K562 (cell line): Measurements from ENCODE around the gene CABLES1. TPM values are rescaled to one million over a fixed set of nuclear protein-coding genes. Genes with fewer than 3 reads are reported as not detected.

Source experiments
- ATAC-seq: fragments of 200-7000 bp; cut with Tn5 transposase; 3 replicates; pipeline ENCODE4 v1.9.1; 2020; ENCODE audit warnings: moderate library complexity
- BruUV-seq: library from RNA; stranded (reverse); fragments of 400-500 nt; replicated peaks from 2 replicates; lab custom pipeline; 2021; lab: Mats Ljungman, UMichigan
- CTCF ChIA-PET: fragments of 300-600 bp; formaldehyde crosslinking; extraction: SDS; loops from one replicate; lab custom pipeline; 2021; ENCODE audit warnings: low intra/inter-chr PET ratio; lab: Yijun Ruan, JAX
- POLR2A ChIA-PET: fragments of 300-600, 350-650 bp; sonication (Branson Sonifier 250); formaldehyde crosslinking; extraction: SDS; loops from one replicate; lab custom pipeline; 2021; ENCODE audit warnings: antibody characterized with exemption, inconsistent platforms; lab: Yijun Ruan, JAX
- DNase-seq, 4 experiments: peaks; one replicate each; pipeline versions ENCODE4 v3.0.0 to v3.0.0-alpha.2; 2011 to 2018; ENCODE audit warnings: low spot score in 3 of 4, mixed read lengths in 3 of 4; ENCODE audit errors: extremely low read depth in 1 of 4
- FAIRE-seq: peaks from 2 replicates; lab custom pipeline; 2011; peaks lifted over from hg19 to GRCh38; lab: Jason Lieb, UNC
- H2AFZ ChIP-seq: 2 replicates; pipeline ENCODE4 v1.6.0; 2011; ENCODE audit warnings: low read depth, low read length, control low read depth, inconsistent platforms
- H3K27ac ChIP-seq: fragments of 200-600 bp; 3 replicates; pipeline ENCODE4 v1.8.0; 2011; ENCODE audit warnings: low read depth, mild to moderate bottlenecking, control low read depth, inconsistent platforms, low read length, moderate library complexity, mixed read lengths; ENCODE audit errors: extremely low read depth
- H3K27me3 ChIP-seq, 2 experiments: fragments of 300-600 bp in 1 of 2; 2 replicates in 1 of 2; 3 replicates in 1 of 2; pipeline versions ENCODE4 v1.6.0 to v1.8.0; 2011; ENCODE audit warnings: inconsistent platforms in 2 of 2, low read length in 2 of 2, mild to moderate bottlenecking in 1 of 2, mixed read lengths in 1 of 2, moderate library complexity in 1 of 2; ENCODE audit not compliant: control insufficient read depth in 2 of 2, insufficient read depth in 2 of 2
- H3K36me3 ChIP-seq: fragments of 300-600 bp; 3 replicates; pipeline ENCODE4 v1.8.0; 2011; ENCODE audit warnings: mild to moderate bottlenecking, low read length, inconsistent platforms; ENCODE audit not compliant: control insufficient read depth, insufficient read depth
- H3K4me1 ChIP-seq, 2 experiments: fragments of 200-600 bp in 1 of 2; replicated peaks in 1 of 2; 2 replicates in 1 of 2; 3 replicates in 1 of 2; pipeline versions ENCODE4 v1.5.1 to v1.8.0; 2011; ENCODE audit warnings: inconsistent platforms in 2 of 2, low read length in 2 of 2, mild to moderate bottlenecking in 1 of 2, mixed read lengths in 1 of 2, moderate library complexity in 1 of 2; ENCODE audit not compliant: control insufficient read depth in 2 of 2, insufficient read depth in 2 of 2
- H3K4me2 ChIP-seq: 2 replicates; pipeline ENCODE4 v1.6.1; 2011; ENCODE audit warnings: low read length, control low read depth, inconsistent platforms, mixed read lengths; ENCODE audit not compliant: insufficient read depth
- H3K4me3 ChIP-seq: fragments of 200-600 bp; sonication (generic), shearing (Covaris generic); 2 replicates; pipeline ENCODE4 v1.5.1; 2016; ENCODE audit warnings: control low read depth, inconsistent platforms
- H3K79me2 ChIP-seq: fragments of 200-600 bp; 3 replicates; pipeline ENCODE4 v1.8.0; 2011; ENCODE audit warnings: low read length, inconsistent platforms; ENCODE audit not compliant: control insufficient read depth, insufficient read depth
- H3K9ac ChIP-seq, 2 experiments: 2 replicates each; pipeline versions ENCODE4 v1.6.0 to v1.6.1; 2011; ENCODE audit warnings: low read depth in 2 of 2, low read length in 2 of 2, control low read depth in 1 of 2, inconsistent platforms in 1 of 2, mild to moderate bottlenecking in 1 of 2, mixed read lengths in 1 of 2; ENCODE audit not compliant: insufficient read depth in 1 of 2
- H3K9me1 ChIP-seq: one replicate; pipeline ENCODE4 v1.6.0; 2011; ENCODE audit warnings: inconsistent platforms, mild to moderate bottlenecking, low read length, moderate library complexity; ENCODE audit not compliant: control insufficient read depth, insufficient read depth
- H3K9me3 ChIP-seq: replicated peaks from 2 replicates; pipeline ENCODE4 v1.5.1; 2011; ENCODE audit warnings: low read depth, low read length, inconsistent platforms; ENCODE audit not compliant: control insufficient read depth, insufficient read depth
- H4K20me1 ChIP-seq: replicated peaks from 2 replicates; pipeline ENCODE4 v1.6.1; 2011; ENCODE audit warnings: low read length, inconsistent platforms, mixed read lengths; ENCODE audit not compliant: control insufficient read depth, insufficient read depth
- ARHGAP35 ChIP-seq: fragments of 450-650 bp; IDR thresholded peaks from 2 replicates; pipeline ENCODE4 v1.6.1; 2018; ENCODE audit not compliant: partially characterized antibody
- BRD4 ChIP-seq: fragments of 200-600 bp; sonication (generic); IDR thresholded peaks from 2 replicates; pipeline ENCODE4 v1.6.1; 2017; ENCODE audit warnings: inconsistent platforms
- EP400 ChIP-seq: fragments of 450-650 bp; IDR thresholded peaks from 2 replicates; pipeline ENCODE4 v1.6.1; 2017; ENCODE audit warnings: antibody characterized with exemption, mild to moderate bottlenecking, moderate library complexity
- ILK ChIP-seq: fragments of 450-650 bp; IDR thresholded peaks from 2 replicates; pipeline ENCODE4 v1.6.1; 2016; ENCODE audit warnings: missing genetic modification characterization, low read depth, mild to moderate bottlenecking, missing compliant biosample characterization, moderate library complexity, borderline replicate concordance
- KDM5B ChIP-seq: fragments of 200-600 bp; sonication (generic); IDR thresholded peaks from 2 replicates; pipeline ENCODE4 v1.6.1; 2012; ENCODE audit warnings: low read depth, mild to moderate bottlenecking, moderate library complexity, low read length, control low read depth, inconsistent platforms; ENCODE audit not compliant: insufficient replicate concordance
- MED1 ChIP-seq: sonication (generic); formaldehyde crosslinking; IDR thresholded peaks from 2 replicates; pipeline ENCODE4 v1.8.1; 2023; ENCODE audit warnings: missing genetic modification reagents, borderline replicate concordance
- MTF1 ChIP-seq: fragments of 250-450 bp; sonication (Bioruptor Pico); IDR thresholded peaks from 2 replicates; pipeline ENCODE4 v1.9.0; 2021; ENCODE audit warnings: moderate library complexity, mild to moderate bottlenecking, inconsistent platforms, borderline replicate concordance
- POLR2AphosphoS5 ChIP-seq: IDR thresholded peaks from 2 replicates; pipeline ENCODE4 v1.6.1; 2011; ENCODE audit warnings: mild to moderate bottlenecking, low read depth, low read length, moderate library complexity; ENCODE audit not compliant: control insufficient read depth, insufficient read depth
- PRPF4 ChIP-seq: fragments of 200-400 bp; formaldehyde crosslinking; IDR thresholded peaks from one replicate; pipeline ENCODE4 v1.6.1; 2017; ENCODE audit warnings: low read length, low read depth, mild to moderate bottlenecking; ENCODE audit not compliant: insufficient read depth, poor library complexity, severe bottlenecking
- RBM15 ChIP-seq: fragments of 200-400 bp; formaldehyde crosslinking; IDR thresholded peaks from 2 replicates; pipeline ENCODE4 v1.6.1; 2018; ENCODE audit warnings: mild to moderate bottlenecking, low read length, moderate library complexity; ENCODE audit not compliant: insufficient read depth
- SMAD4 ChIP-seq: fragments of 250-450 bp; sonication (Bioruptor Pico); conservative IDR thresholded peaks from 2 replicates; pipeline ENCODE4 v1.8.0; 2021; ENCODE audit warnings: inconsistent platforms, mild to moderate bottlenecking, moderate library complexity
- SUPT5H ChIP-seq: fragments of 450-650 bp; IDR thresholded peaks from 2 replicates; pipeline ENCODE4 v1.6.1; 2016
- TAF15 ChIP-seq: fragments of 200-400 bp; formaldehyde crosslinking; IDR thresholded peaks from 2 replicates; pipeline ENCODE4 v1.6.1; 2017; ENCODE audit warnings: mild to moderate bottlenecking, low read depth, low read length, moderate library complexity
- ZNF263 ChIP-seq: sonication (generic); formaldehyde crosslinking; IDR thresholded peaks from 2 replicates; pipeline ENCODE4 v1.8.0; 2022; ENCODE audit warnings: mild to moderate bottlenecking, missing genetic modification reagents, borderline replicate concordance
- WGBS: fragments of 100-300 bp; shearing (Covaris generic); methylation state at CpG from one replicate; pipeline ENCODE4 v1.1.6; 2016; ENCODE audit warnings: low coverage, mixed read lengths; ENCODE audit not compliant: insufficient coverage; ENCODE audit errors: missing lambda C conversion rate; 5-methylcytosine and 5-hydroxymethylcytosine counted together
- in situ Hi-C: fragments of 300-500 bp; cut with MboI; formaldehyde crosslinking; loops from 4 replicates; pipeline ENCODE4 v1.15.0; 2018; ENCODE audit warnings: inconsistent platforms, mixed read lengths
- intact Hi-C: fragments of 100-400 bp; cut with micrococcal nuclease; formaldehyde crosslinking; loops from 2 replicates; pipeline ENCODE4 v1.14.2; 2022
- polyA plus RNA-seq, 8 experiments: library from polyadenylated mRNA; depleted of rRNA in 4 of 8; stranded (reverse) in 5 of 8; unstranded in 3 of 8; fragments of >200 nt; fragmentation: Nextera tagmentation in 2 of 8; fragmentation: Illumina TruSeq in 1 of 8; extraction: Ambion mirVana in 2 of 8; extraction: Trizol in 1 of 8; gene quantifications; 2 replicates each; pipeline versions ENCODE4 v1.2.1 to v1.2.3, GENCODE V29; 2011 to 2014; ENCODE audit warnings: inconsistent platforms in 1 of 8, missing spikeins in 1 of 8
- total RNA-seq, 7 experiments: library from RNA; depleted of rRNA in 6 of 7; stranded (reverse); fragments of >200 nt in 6 of 7; fragmentation: Illumina TruSeq in 2 of 7; extraction: Trizol in 2 of 7; gene quantifications; 2 replicates each; pipeline versions ENCODE4 v1.2.1 to v1.2.3, GENCODE V29; 2011 to 2021; ENCODE audit warnings: low replicate concordance in 1 of 7
- TF ChIP-seq, protein P1 (sequence below): fragments of 200-800 bp; sonication (Bioruptor generic); IDR thresholded peaks from 2 replicates; pipeline ENCODE4 v1.6.1; 2017; ENCODE audit warnings: missing genetic modification characterization, missing compliant biosample characterization
- TF ChIP-seq, protein P2 (sequence below): fragments of 450-650 bp; IDR thresholded peaks from 2 replicates; pipeline ENCODE4 v1.6.1; 2016; ENCODE audit warnings: low read depth, mild to moderate bottlenecking, moderate library complexity
- TF ChIP-seq, protein P3 (sequence below): sonication (generic); formaldehyde crosslinking; IDR thresholded peaks from 2 replicates; pipeline ENCODE4 v1.8.1; 2023; ENCODE audit warnings: mild to moderate bottlenecking, missing genetic modification reagents, moderate library complexity

The CABLES1 gene
- total and polyA plus RNA-seq, 9 of the 15 experiments (the other 6 are each of a cell fraction or from before 2014, with no cell fraction given): 0.04 to 0.10 (median 0.06) TPM; not detected in 3

DNA sequence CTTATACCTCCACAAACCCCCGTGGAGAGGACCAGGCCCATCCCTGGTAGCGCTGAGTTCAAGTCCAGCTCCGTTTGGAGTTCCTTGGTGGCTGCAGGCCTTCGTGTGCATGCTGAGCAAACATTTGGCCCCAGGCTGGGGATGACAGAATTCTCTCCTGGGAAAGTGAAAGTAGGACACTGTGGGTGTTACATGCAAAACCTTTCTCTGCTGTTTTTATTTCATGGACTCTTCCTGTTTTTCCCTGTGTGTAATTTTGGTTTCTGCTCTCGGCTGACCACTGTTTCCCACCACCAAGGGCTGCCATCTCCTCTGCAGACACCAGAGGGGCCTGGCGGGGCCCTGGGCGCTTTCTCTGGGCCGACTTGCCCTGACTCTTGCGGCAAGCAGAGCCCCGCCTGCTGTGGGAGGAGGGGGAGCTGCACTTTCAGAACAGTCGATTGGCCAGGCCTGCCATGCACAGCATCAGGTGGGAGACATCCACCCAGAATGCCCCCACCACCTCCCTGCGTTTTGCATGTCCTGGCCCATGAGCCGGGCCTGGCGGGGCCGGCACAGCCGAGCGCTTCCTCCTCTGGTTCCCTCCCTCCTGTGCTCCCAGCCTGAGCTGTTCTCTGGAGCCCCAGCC, 102.4 kb downstream of the CABLES1 start (continued):
- TF ChIP-seq, protein P1, sequence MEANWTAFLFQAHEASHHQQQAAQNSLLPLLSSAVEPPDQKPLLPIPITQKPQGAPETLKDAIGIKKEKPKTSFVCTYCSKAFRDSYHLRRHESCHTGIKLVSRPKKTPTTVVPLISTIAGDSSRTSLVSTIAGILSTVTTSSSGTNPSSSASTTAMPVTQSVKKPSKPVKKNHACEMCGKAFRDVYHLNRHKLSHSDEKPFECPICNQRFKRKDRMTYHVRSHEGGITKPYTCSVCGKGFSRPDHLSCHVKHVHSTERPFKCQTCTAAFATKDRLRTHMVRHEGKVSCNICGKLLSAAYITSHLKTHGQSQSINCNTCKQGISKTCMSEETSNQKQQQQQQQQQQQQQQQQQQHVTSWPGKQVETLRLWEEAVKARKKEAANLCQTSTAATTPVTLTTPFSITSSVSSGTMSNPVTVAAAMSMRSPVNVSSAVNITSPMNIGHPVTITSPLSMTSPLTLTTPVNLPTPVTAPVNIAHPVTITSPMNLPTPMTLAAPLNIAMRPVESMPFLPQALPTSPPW: peak; percentile 49; the same call in 1 of the 2 replicates
- peak; percentile 88 for TF ChIP-seq ZNF263 (CRISPR knock-in tag)
- no peak for TF ChIP-seq MTF1 (CRISPR knock-in tag)
- no peak for TF ChIP-seq PRPF4
- TF ChIP-seq EP400: no peak

DNA sequence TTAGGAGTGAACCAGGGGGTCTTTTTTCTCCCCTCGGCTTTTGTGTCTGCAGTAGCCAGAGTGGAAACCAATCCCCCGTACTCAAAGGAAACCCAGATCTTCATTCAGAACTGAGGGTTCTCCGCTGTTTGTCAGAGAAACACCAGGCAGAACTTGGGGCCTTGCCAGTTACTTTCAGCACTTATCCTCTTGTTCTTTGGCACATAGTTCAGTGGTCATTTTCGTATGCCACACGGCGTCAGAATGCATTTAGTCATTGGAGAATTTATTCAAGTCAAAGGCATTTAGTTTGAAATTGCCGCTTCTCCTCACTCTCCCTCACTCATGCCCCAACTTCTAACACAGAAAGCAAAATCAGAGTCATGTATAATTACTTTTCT, 102.9 kb downstream of the CABLES1 start:
- no peaks in the 10 kb centered on the region for H3K9me3 ChIP-seq
- in situ Hi-C loops (no loop called here), intact Hi-C loops (loop anchor here (10.0 kb wide), 1 partner anchor 267 kb away; the partner anchor contains the start of gene RMC1)
- ATAC-seq: no peak
- H3K9ac ChIP-seq: 0 out of 4 replicates have a peak overlapping the region, but pooled peaks of 1 of the 2 experiments have one; percentile 50
- no peaks in the 10 kb centered on the region for H3K36me3 ChIP-seq
- ChIA-PET CTCF (no interaction called here), POLR2A (interaction anchor here (0.6 kb wide), 1 partner anchor 1501 kb away, joined by 3 read pairs; no protein-coding TSS in a partner anchor)
- no peak overlapping the region for H3K4me2 ChIP-seq
- H3K27me3 ChIP-seq: peaks cover 64 to 76% of the 10 kb centered on the region in 2 experiments
- no peaks in the 10 kb centered on the region for H3K79me2 ChIP-seq
- peak in 1 of 4 experiments; percentile 42 for DNase-seq
- BruUV-seq: no TSS peak
- no peaks in the 10 kb centered on the region for H4K20me1 ChIP-seq
- no peak overlapping the region for H3K4me3 ChIP-seq
- 11% methylated on average over 7 of the region's 7 CpGs for WGBS
- no peak for FAIRE-seq
- H2AFZ ChIP-seq: no peak overlapping the region
- H3K27ac ChIP-seq: no peak overlapping the region
- H3K9me1 ChIP-seq: no peaks in the 10 kb centered on the region
- H3K4me1 ChIP-seq: peaks cover 0 to 5% of the 10 kb centered on the region in 2 experiments; a peak in 2 of 5 replicates
- TF ChIP-seq POLR2AphosphoS5: no peak
- TF ChIP-seq MTF1 (CRISPR knock-in tag): no peak
- TF ChIP-seq, protein P2, sequence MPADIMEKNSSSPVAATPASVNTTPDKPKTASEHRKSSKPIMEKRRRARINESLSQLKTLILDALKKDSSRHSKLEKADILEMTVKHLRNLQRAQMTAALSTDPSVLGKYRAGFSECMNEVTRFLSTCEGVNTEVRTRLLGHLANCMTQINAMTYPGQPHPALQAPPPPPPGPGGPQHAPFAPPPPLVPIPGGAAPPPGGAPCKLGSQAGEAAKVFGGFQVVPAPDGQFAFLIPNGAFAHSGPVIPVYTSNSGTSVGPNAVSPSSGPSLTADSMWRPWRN: no peak
- no peak for TF ChIP-seq BRD4
- no peak for TF ChIP-seq MED1 (CRISPR knock-in tag)
- no peak for TF ChIP-seq TAF15
- TF ChIP-seq ILK (tag): no peak
- TF ChIP-seq ARHGAP35: no peak
- no peak for TF ChIP-seq SMAD4
- TF ChIP-seq KDM5B: no peak
- TF ChIP-seq SUPT5H: no peak
- TF ChIP-seq, protein P3, sequence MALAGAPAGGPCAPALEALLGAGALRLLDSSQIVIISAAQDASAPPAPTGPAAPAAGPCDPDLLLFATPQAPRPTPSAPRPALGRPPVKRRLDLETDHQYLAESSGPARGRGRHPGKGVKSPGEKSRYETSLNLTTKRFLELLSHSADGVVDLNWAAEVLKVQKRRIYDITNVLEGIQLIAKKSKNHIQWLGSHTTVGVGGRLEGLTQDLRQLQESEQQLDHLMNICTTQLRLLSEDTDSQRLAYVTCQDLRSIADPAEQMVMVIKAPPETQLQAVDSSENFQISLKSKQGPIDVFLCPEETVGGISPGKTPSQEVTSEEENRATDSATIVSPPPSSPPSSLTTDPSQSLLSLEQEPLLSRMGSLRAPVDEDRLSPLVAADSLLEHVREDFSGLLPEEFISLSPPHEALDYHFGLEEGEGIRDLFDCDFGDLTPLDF (CRISPR knock-in tag): no peak
- TF ChIP-seq RBM15: no peak
